Mesothelial cell of epicardium (in vitro differentiated cells): ENCODE data around the gene DCLRE1C. TPM values are rescaled to one million over a fixed set of nuclear protein-coding genes. Genes with fewer than 3 reads are reported as not detected.

Source experiments
- DNase-seq, 2 experiments: peaks; one replicate each; pipeline ENCODE4 v3.0.0; 2021; ENCODE audit warnings: low spot score in 2 of 2; ENCODE audit not compliant: unreplicated experiment in 2 of 2
- H3K27ac Mint-ChIP-seq: 2 replicates; pipeline ENCODE4 v1.8.0; 2021; ENCODE audit warnings: mixed read lengths
- H3K27me3 Mint-ChIP-seq: 2 replicates; pipeline ENCODE4 v1.8.0; 2021; ENCODE audit warnings: low read depth, mixed read lengths
- H3K36me3 Mint-ChIP-seq: 2 replicates; pipeline ENCODE4 v1.8.0; 2021; ENCODE audit warnings: mixed read lengths
- H3K4me1 Mint-ChIP-seq: 2 replicates; pipeline ENCODE4 v1.8.0; 2021; ENCODE audit warnings: mixed read lengths
- H3K4me3 Mint-ChIP-seq: 2 replicates; pipeline ENCODE4 v1.8.0; 2021; ENCODE audit warnings: mild to moderate bottlenecking, moderate library complexity, mixed read lengths
- H3K9me3 Mint-ChIP-seq: 2 replicates; pipeline ENCODE4 v1.8.0; 2021; ENCODE audit warnings: mixed read lengths
- CTCF ChIP-seq: fragments of 200-600 bp; sonication (generic); IDR thresholded peaks from one replicate; pipeline ENCODE4 v1.5.0; 2021; ENCODE audit warnings: antibody characterized with exemption; ENCODE audit not compliant: unreplicated experiment
- total RNA-seq: library from RNA; stranded (reverse); gene quantifications from 3 replicates; pipeline ENCODE4 v1.2.1, GENCODE V29; 2021

Gene DCLRE1C
- total RNA-seq, 1 donor from 2014 or later = 11.9 TPM

GRCh38 chr10:14859043-14859442 is 94.9 kb downstream of the DCLRE1C start:
- Mint-ChIP-seq H3K27me3 (no peaks in the 10 kb centered on the region), H3K27ac (no peak overlapping the region), H3K9me3 (no peaks in the 10 kb centered on the region), H3K36me3 (peaks cover 12% of the 10 kb centered on the region), H3K4me3 (no peak overlapping the region), H3K4me1 (no peaks in the 10 kb centered on the region)
- no peak for DNase-seq
- no peak for TF ChIP-seq CTCF

GRCh38 chr10:14858338-14858960 is 95.4 kb downstream of the DCLRE1C start:
- no peak for DNase-seq
- H3K4me3 Mint-ChIP-seq = no peak overlapping the region
- no peak overlapping the region for H3K27ac Mint-ChIP-seq
- no peaks in the 10 kb centered on the region for H3K9me3 Mint-ChIP-seq
- no peaks in the 10 kb centered on the region for H3K27me3 Mint-ChIP-seq
- peaks cover 15% of the 10 kb centered on the region for H3K36me3 Mint-ChIP-seq
- no peaks in the 10 kb centered on the region for H3K4me1 Mint-ChIP-seq
- no peak for TF ChIP-seq CTCF

GRCh38 chr10:14855453-14855852 is 98.4 kb downstream of the DCLRE1C start:
- H3K36me3 Mint-ChIP-seq = peaks cover 10% of the 10 kb centered on the region
- no peak overlapping the region for H3K27ac Mint-ChIP-seq
- no peaks in the 10 kb centered on the region for H3K4me1 Mint-ChIP-seq
- no peaks in the 10 kb centered on the region for H3K9me3 Mint-ChIP-seq
- no peak for DNase-seq
- TF ChIP-seq CTCF = no peak
- no peak overlapping the region for H3K4me3 Mint-ChIP-seq
- H3K27me3 Mint-ChIP-seq = no peaks in the 10 kb centered on the region

- no peaks in the 10 kb centered on the region for H3K4me1 Mint-ChIP-seq
- H3K4me3 Mint-ChIP-seq = no peak overlapping the region
- peaks cover 8% of the 10 kb centered on the region for H3K36me3 Mint-ChIP-seq
- H3K9me3 Mint-ChIP-seq = no peaks in the 10 kb centered on the region
- no peak for DNase-seq
- no peak overlapping the region for H3K27ac Mint-ChIP-seq
- TF ChIP-seq CTCF = no peak
- H3K27me3 Mint-ChIP-seq = no peaks in the 10 kb centered on the region
These were observed 101.7 kb downstream of the DCLRE1C start for GRCh38 chr10:14852236-14852635.

Other genes with a start within 250 kb of the DCLRE1C start
- gene FAM107B, start 179.2 kb downstream of the DCLRE1C start, total RNA-seq = 19.9 to 23.9 TPM (median 23.5 TPM) in 3 replicates
- gene CDNF, start 116.1 kb downstream of the DCLRE1C start, total RNA-seq = 1.7 to 2.3 TPM (median 2.2 TPM) in 3 replicates
- 11.2 to 12.6 TPM (median 11.2 TPM) in 3 replicates for gene HSPA14, start 115.8 kb downstream of the DCLRE1C start, total RNA-seq
- gene MSANTD7, start 115.8 kb downstream of the DCLRE1C start, total RNA-seq = 14.7 to 17.1 TPM (median 16.0 TPM) in 3 replicates
- gene SUV39H2, start 75.2 kb downstream of the DCLRE1C start, total RNA-seq = 24.3 to 25.8 TPM (median 24.7 TPM) in 3 replicates
- gene MEIG1, start 5.3 kb upstream of the DCLRE1C start, total RNA-seq = 0.56 to 0.77 TPM in 2 of 3 replicates, not detected in the other
- 0.54 to 0.84 TPM (median 0.69 TPM) in 3 replicates for gene OLAH, start 89.8 kb upstream of the DCLRE1C start, total RNA-seq
- gene ACBD7, start 134.7 kb upstream of the DCLRE1C start, total RNA-seq = 2.1 to 3.1 TPM (median 2.4 TPM) in 3 replicates
- 16.0 to 16.2 TPM (median 16.2 TPM) in 3 replicates for gene RPP38, start 143.3 kb upstream of the DCLRE1C start, total RNA-seq
- 19.3 to 21.9 TPM (median 20.0 TPM) in 3 replicates for gene NMT2, start 214.6 kb upstream of the DCLRE1C start, total RNA-seq